Epidermal melanocyte (primary cell): ENCODE data around the gene UCP3.

ENCODE experiments used
- DNase-seq: peaks from one replicate; pipeline ENCODE4 v3.0.0; 2011; ENCODE audit warnings: low spot score; ENCODE audit not compliant: insufficient read length

Gene UCP3

GRCh38 chr11:73978576-73979086 lies 30.3 kb downstream of the UCP3 start:
- no peak for DNase-seq

- no peak for DNase-seq
These were observed 30.9 kb downstream of the UCP3 start for GRCh38 chr11:73977856-73978519.

GRCh38 chr11:73976451-73977151 lies 32.3 kb downstream of the UCP3 start:
- no peak for DNase-seq

GRCh38 chr11:73975479-73975757 lies 33.5 kb downstream of the UCP3 start:
- DNase-seq, result no peak

- no peak for DNase-seq
These were observed 34.0 kb downstream of the UCP3 start for GRCh38 chr11:73974604-73975478.

- no peak for DNase-seq
These were observed 36.0 kb downstream of the UCP3 start for GRCh38 chr11:73972620-73973449.

- no peak for DNase-seq
These were observed 36.7 kb downstream of the UCP3 start for GRCh38 chr11:73972187-73972586.

- no peak for DNase-seq
These were observed 37.6 kb downstream of the UCP3 start for GRCh38 chr11:73971175-73971719.

GRCh38 chr11:73969991-73970800 lies 38.7 kb downstream of the UCP3 start:
- DNase-seq, result no peak

GRCh38 chr11:73969091-73969490 lies 39.8 kb downstream of the UCP3 start:
- no peak for DNase-seq

GRCh38 chr11:73968356-73968966 lies 40.4 kb downstream of the UCP3 start:
- no peak for DNase-seq

GRCh38 chr11:73965764-73966121 lies 43.1 kb downstream of the UCP3 start:
- DNase-seq, result no peak

- no peak for DNase-seq
These were observed 43.7 kb downstream of the UCP3 start for GRCh38 chr11:73965076-73965763.

GRCh38 chr11:73963861-73964260 lies 45.0 kb downstream of the UCP3 start:
- DNase-seq, result no peak

- DNase-seq, result no peak
These were observed 46.7 kb downstream of the UCP3 start for GRCh38 chr11:73962101-73962705.

GRCh38 chr11:73961321-73961720 lies 47.6 kb downstream of the UCP3 start:
- no peak for DNase-seq

- no peak for DNase-seq
These were observed 50.3 kb downstream of the UCP3 start for GRCh38 chr11:73958521-73959141.

GRCh38 chr11:73957654-73958361 lies 51.1 kb downstream of the UCP3 start:
- DNase-seq, result no peak
